Liver (tissue), 3 donors: ENCODE data around the gene MAP3K5.

Experiments used
- CTCF ChIP-seq: fragments of 150-350 bp; IDR thresholded peaks from 2 replicates; pipeline ENCODE4 v1.5.1; 2017; ENCODE audit warnings: improper control_type of control experiment, low read depth, low read length; ENCODE audit not compliant: missing input control
- EGR1 ChIP-seq, 2 donors: IDR thresholded peaks; 2 replicates each; pipeline ENCODE4 v1.6.1; 2016 to 2018; ENCODE audit warnings: antibody characterized with exemption in 2 of 2, low read depth in 2 of 2
- JUND ChIP-seq, 2 donors: IDR thresholded peaks; 2 replicates each; pipeline ENCODE4 v1.6.1; 2016; ENCODE audit warnings: antibody characterized with exemption in 2 of 2
- RAD21 ChIP-seq, 2 donors: IDR thresholded peaks; 2 replicates each; pipeline ENCODE4 v1.6.1; 2016; ENCODE audit warnings: antibody characterized with exemption in 2 of 2, mild to moderate bottlenecking in 2 of 2
- REST ChIP-seq: IDR thresholded peaks from 2 replicates; pipeline ENCODE4 v1.6.1; 2016; ENCODE audit warnings: antibody characterized with exemption, mild to moderate bottlenecking
- SP1 ChIP-seq: IDR thresholded peaks from 2 replicates; pipeline ENCODE4 v1.6.1; 2018; ENCODE audit warnings: antibody characterized with exemption, mild to moderate bottlenecking
- TAF1 ChIP-seq: conservative IDR thresholded peaks from 2 replicates; pipeline ENCODE4 v1.6.1; 2016; ENCODE audit warnings: antibody characterized with exemption, mild to moderate bottlenecking
- YY1 ChIP-seq: IDR thresholded peaks from 2 replicates; pipeline ENCODE4 v1.6.1; 2016; ENCODE audit warnings: antibody characterized with exemption, mild to moderate bottlenecking
- donor health status: healthy.
- donor health status: healthy.

- TF ChIP-seq EGR1 (IDR thresholded peaks at IDR 0.05; ENCODE audit: low read depth in 2 of 2) = no peak
- no peak for TF ChIP-seq CTCF
- no peak for TF ChIP-seq REST
- no peak for TF ChIP-seq YY1
- TF ChIP-seq TAF1 = no peak
- TF ChIP-seq SP1 = no peak
- no peak for TF ChIP-seq RAD21 (IDR thresholded peaks at IDR 0.05)
- TF ChIP-seq JUND (IDR thresholded peaks at IDR 0.05) = no peak
Observed at GRCh38 chr6:136693090-136693489, 99.2 kb downstream of the MAP3K5 start.
